Glutamatergic neuron (in vitro differentiated cells): ENCODE results near the gene ID3. TPM values are rescaled to one million over a fixed set of nuclear protein-coding genes. Genes with fewer than 3 reads are reported as not detected.

Experiments
- DNase-seq: peaks from one replicate; pipeline ENCODE4 v3.0.0; 2022
- H3K27ac Mint-ChIP-seq: one replicate; pipeline ENCODE4 v1.8.0; 2020; ENCODE audit warnings: mild to moderate bottlenecking, mixed read lengths, inconsistent platforms; ENCODE audit not compliant: unreplicated experiment
- H3K27me3 Mint-ChIP-seq: one replicate; pipeline ENCODE4 v1.8.0; 2020; ENCODE audit warnings: mild to moderate bottlenecking, moderate library complexity, mixed read lengths, inconsistent platforms; ENCODE audit not compliant: unreplicated experiment
- H3K36me3 Mint-ChIP-seq: one replicate; pipeline ENCODE4 v1.8.0; 2020; ENCODE audit warnings: mild to moderate bottlenecking, mixed read lengths, inconsistent platforms; ENCODE audit not compliant: unreplicated experiment
- H3K4me1 Mint-ChIP-seq: one replicate; pipeline ENCODE4 v1.8.0; 2020; ENCODE audit warnings: mild to moderate bottlenecking, low read depth, mixed read lengths, inconsistent platforms; ENCODE audit not compliant: unreplicated experiment
- H3K4me3 Mint-ChIP-seq: one replicate; pipeline ENCODE4 v1.8.0; 2020; ENCODE audit warnings: mild to moderate bottlenecking, mixed read lengths, inconsistent platforms; ENCODE audit not compliant: unreplicated experiment
- H3K9me3 Mint-ChIP-seq: one replicate; pipeline ENCODE4 v1.8.0; 2020; ENCODE audit warnings: mild to moderate bottlenecking, moderate library complexity, mixed read lengths, inconsistent platforms; ENCODE audit not compliant: unreplicated experiment
- total RNA-seq: library from RNA; stranded (reverse); fragmentation: NEBNext Ultra II Directional; extraction: Animal tissue kit (Norgen Biotek cat#: 25700); gene quantifications from one replicate; pipeline ENCODE4 v1.2.1, GENCODE V29; 2021; ENCODE audit not compliant: unreplicated experiment
- TF ChIP-seq, protein P1 (sequence below): fragments of 200-600 bp; sonication (generic); IDR thresholded peaks from one replicate; pipeline ENCODE4 v1.5.0; 2021; ENCODE audit not compliant: partially characterized antibody, unreplicated experiment

The ID3 gene
- total RNA-seq, 1 donor from 2014 or later, result 10.9 TPM

- peaks cover 7% of the 10 kb centered on the region for H3K27me3 Mint-ChIP-seq
- no peak for DNase-seq
- H3K4me1 Mint-ChIP-seq, result peaks cover 17% of the 10 kb centered on the region
- H3K4me3 Mint-ChIP-seq, result peak overlapping the region; percentile 43
- peaks cover 8% of the 10 kb centered on the region for H3K9me3 Mint-ChIP-seq
- no peaks in the 10 kb centered on the region for H3K36me3 Mint-ChIP-seq
- TF ChIP-seq, protein P1, sequence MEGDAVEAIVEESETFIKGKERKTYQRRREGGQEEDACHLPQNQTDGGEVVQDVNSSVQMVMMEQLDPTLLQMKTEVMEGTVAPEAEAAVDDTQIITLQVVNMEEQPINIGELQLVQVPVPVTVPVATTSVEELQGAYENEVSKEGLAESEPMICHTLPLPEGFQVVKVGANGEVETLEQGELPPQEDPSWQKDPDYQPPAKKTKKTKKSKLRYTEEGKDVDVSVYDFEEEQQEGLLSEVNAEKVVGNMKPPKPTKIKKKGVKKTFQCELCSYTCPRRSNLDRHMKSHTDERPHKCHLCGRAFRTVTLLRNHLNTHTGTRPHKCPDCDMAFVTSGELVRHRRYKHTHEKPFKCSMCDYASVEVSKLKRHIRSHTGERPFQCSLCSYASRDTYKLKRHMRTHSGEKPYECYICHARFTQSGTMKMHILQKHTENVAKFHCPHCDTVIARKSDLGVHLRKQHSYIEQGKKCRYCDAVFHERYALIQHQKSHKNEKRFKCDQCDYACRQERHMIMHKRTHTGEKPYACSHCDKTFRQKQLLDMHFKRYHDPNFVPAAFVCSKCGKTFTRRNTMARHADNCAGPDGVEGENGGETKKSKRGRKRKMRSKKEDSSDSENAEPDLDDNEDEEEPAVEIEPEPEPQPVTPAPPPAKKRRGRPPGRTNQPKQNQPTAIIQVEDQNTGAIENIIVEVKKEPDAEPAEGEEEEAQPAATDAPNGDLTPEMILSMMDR, result no peak
- H3K27ac Mint-ChIP-seq, result peak overlapping the region; percentile 85
These were observed 32.3 kb upstream of the ID3 start for GRCh38 chr1:23591460-23592208.

DNA sequence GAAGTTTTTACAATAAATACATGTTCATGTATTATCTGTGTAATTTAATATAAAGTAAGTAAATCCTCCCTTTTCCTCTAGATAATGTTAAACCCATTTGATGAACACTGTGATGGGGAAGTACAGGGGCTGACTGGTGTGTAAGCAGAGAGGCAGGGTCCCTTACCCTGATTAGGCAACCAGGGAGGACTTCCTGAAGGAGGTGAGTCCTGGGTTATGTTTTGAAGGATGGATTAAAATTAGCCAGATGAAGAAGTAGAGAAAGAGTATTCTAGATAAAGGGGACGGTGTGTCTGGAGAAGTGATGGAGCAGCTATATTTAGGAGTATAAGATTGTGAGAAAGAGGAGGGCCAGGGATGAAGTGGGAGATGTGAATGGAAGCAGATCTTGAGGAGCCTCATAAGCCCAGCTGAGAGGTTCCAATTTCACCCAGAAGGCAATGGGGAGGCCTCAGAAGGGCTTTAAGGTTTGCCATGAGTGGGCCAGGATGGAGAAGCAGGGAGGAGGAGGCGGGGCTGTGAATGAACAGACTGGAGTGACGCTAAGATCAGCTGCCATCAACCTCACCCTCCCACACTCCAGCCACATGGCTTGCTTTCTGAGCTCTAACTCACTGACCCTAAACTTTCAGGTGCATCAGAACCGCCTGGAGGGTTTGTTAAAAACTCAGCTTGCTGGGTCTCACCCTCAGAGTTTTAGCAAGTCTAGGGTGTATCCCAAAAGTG, 30.9 kb upstream of the ID3 start:
- Mint-ChIP-seq H3K9me3 (peaks cover 10% of the 10 kb centered on the region), H3K4me1 (peaks cover 17% of the 10 kb centered on the region), H3K36me3 (no peaks in the 10 kb centered on the region), H3K27me3 (peaks cover 7% of the 10 kb centered on the region), H3K4me3 (no peak overlapping the region), H3K27ac (peak overlapping the region; percentile 62)
- no peak for DNase-seq
- TF ChIP-seq, protein P1, result no peak

GRCh38 chr1:23589585-23589986, 30.3 kb upstream of the ID3 start:
- peaks cover 7% of the 10 kb centered on the region for H3K27me3 Mint-ChIP-seq
- TF ChIP-seq, protein P1, result no peak
- DNase-seq, result no peak
- H3K4me1 Mint-ChIP-seq, result peaks cover 17% of the 10 kb centered on the region
- H3K4me3 Mint-ChIP-seq, result no peak overlapping the region
- no peak overlapping the region for H3K27ac Mint-ChIP-seq
- no peaks in the 10 kb centered on the region for H3K36me3 Mint-ChIP-seq
- H3K9me3 Mint-ChIP-seq, result peaks cover 10% of the 10 kb centered on the region

GRCh38 chr1:23588749-23589548, 29.6 kb upstream of the ID3 start:
- Mint-ChIP-seq H3K4me1 (peaks cover 17% of the 10 kb centered on the region), H3K27me3 (peaks cover 7% of the 10 kb centered on the region), H3K36me3 (no peaks in the 10 kb centered on the region), H3K27ac (no peak overlapping the region), H3K4me3 (no peak overlapping the region), H3K9me3 (peaks cover 10% of the 10 kb centered on the region)
- TF ChIP-seq, protein P1, result no peak
- DNase-seq, result no peak
